ENCODE results near the gene NCAM2.
A peak's percentile ranks its signal among the peaks of the same experiment; 100 is the strongest.

The NCAM2 gene

GRCh38 chr21:21179619-21180298, 181.6 kb downstream of the NCAM2 start:
- no peak for DNase-seq

- no peak for DNase-seq
These were observed 184.3 kb downstream of the NCAM2 start for GRCh38 chr21:21182401-21183010.

GRCh38 chr21:21183092-21183491, 184.9 kb downstream of the NCAM2 start:
- no peak for DNase-seq

- no peak for DNase-seq
These were observed 186.7 kb downstream of the NCAM2 start for GRCh38 chr21:21184771-21185528.

- no peak for DNase-seq
These were observed 189.4 kb downstream of the NCAM2 start for GRCh38 chr21:21187579-21187978.

GRCh38 chr21:21188513-21189195, 190.4 kb downstream of the NCAM2 start:
- no peak for DNase-seq

GRCh38 chr21:21195417-21195943, 197.3 kb downstream of the NCAM2 start:
- no peak for DNase-seq

- no peak for DNase-seq
These were observed 197.9 kb downstream of the NCAM2 start for GRCh38 chr21:21196087-21196486.

- no peak for DNase-seq
These were observed 198.6 kb downstream of the NCAM2 start for GRCh38 chr21:21196848-21197247.

GRCh38 chr21:21199342-21200102, 201.3 kb downstream of the NCAM2 start:
- DNase-seq = no peak

GRCh38 chr21:21200103-21200938, 202.1 kb downstream of the NCAM2 start:
- DNase-seq = no peak

- DNase-seq = no peak
These were observed 202.9 kb downstream of the NCAM2 start for GRCh38 chr21:21200939-21201615.

GRCh38 chr21:21203822-21204339, 205.7 kb downstream of the NCAM2 start:
- DNase-seq = no peak

GRCh38 chr21:21204366-21204996, 206.3 kb downstream of the NCAM2 start:
- DNase-seq = no peak

- DNase-seq = no peak
These were observed 207.4 kb downstream of the NCAM2 start for GRCh38 chr21:21205604-21206003.

GRCh38 chr21:21210552-21210951, 212.3 kb downstream of the NCAM2 start:
- DNase-seq = no peak

- no peak for DNase-seq
These were observed 215.1 kb downstream of the NCAM2 start for GRCh38 chr21:21213297-21213696.

- no peak for DNase-seq
These were observed 217.8 kb downstream of the NCAM2 start for GRCh38 chr21:21216047-21216446.

GRCh38 chr21:21226472-21226871, 228.3 kb downstream of the NCAM2 start:
- no peak for DNase-seq

GRCh38 chr21:21230672-21231071, 232.5 kb downstream of the NCAM2 start:
- DNase-seq = peak; percentile 28 to 30

All from Kasumi-1 (cell line).